Measurements from ENCODE around the gene SMTNL2.
"Not testable (repeated sequence)": the region's sequence is repeated elsewhere in the genome, so short reads cannot be mapped to it uniquely, and the experiment has no call there.

SMTNL2 gene

DNA sequence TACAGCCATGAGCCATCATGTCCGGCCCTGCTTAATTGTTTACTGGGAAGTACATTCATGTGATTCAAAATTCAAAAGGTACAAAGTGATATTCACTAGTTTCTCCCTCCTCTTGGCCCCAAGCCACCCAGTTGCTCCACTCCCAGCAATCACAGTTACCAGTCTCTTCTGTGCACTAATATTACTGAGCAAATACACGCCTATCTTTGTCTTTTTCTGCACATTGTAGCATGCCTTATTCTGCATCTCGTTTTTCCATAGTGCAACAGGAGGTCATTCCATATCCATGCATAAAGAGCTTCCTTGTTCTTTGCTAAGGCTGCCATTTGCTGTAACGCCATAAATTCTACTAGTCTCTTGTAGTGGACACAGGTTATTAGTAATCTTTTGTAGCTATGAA lies 59.3 kb downstream of the SMTNL2 start:
- no peak for DNase-seq (ENCODE audit: insufficient read length)
- TF ChIP-seq TAF1 (IDR thresholded peaks at IDR 0.05; ENCODE audit: borderline replicate concordance, low read depth, low read length) (no peak), POLR2A (IDR thresholded peaks at IDR 0.05; ENCODE audit: low read depth, low read length) (no peak), POLR2AphosphoS5 (IDR thresholded peaks at IDR 0.05; ENCODE audit: low read depth, low read length) (no peak)
- FAIRE-seq: no peak

DNA sequence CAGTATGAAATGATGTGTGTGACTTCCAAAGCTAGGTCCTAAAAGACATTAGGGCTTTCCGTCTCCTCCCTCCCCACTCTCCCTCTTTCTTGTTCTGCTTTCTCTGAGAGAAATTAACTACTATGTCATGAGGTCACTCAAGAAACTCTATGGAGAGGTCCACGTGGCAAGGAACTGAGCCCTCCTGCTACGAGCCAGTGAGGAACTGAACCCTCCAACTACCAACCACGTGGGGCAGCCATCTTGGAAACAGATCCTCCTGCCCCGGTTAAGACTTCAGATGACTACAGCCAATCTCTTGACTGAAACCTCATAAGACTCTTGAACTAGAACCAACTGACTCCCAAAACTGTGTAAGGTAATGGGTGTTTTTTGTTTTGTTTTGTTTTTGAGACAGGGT lies 61.3 kb downstream of the SMTNL2 start:
- DNase-seq (ENCODE audit: insufficient read length): no peak
- TF ChIP-seq POLR2A (IDR thresholded peaks at IDR 0.05; ENCODE audit: low read depth, low read length): no peak
- no peak for FAIRE-seq

DNA sequence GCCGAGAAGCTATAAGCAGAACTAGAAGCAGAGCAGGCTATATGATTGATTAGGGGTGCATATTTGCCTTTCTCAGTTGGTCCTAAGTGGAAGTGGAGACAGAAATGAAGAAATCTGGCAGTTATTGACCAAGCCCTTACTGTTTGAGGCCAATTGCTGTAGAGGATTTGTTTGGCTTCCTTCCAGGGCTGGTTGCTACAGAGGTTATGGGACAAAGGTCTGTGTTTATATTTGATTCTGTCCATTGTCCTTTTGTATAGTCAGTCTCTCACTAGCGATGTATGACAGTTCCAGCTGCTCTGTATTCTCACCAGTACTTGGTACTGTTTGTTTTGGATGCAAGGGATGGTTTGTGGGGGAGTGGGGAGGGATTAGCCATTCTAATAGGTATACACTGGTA lies 64.4 kb downstream of the SMTNL2 start:
- TF ChIP-seq TAF1 (IDR thresholded peaks at IDR 0.05; ENCODE audit: borderline replicate concordance, low read depth, low read length) (no peak), POLR2AphosphoS5 (IDR thresholded peaks at IDR 0.05; ENCODE audit: low read depth, low read length) (no peak), POLR2A (IDR thresholded peaks at IDR 0.05; ENCODE audit: low read depth, low read length) (no peak)
- FAIRE-seq: no peak
- no peak for DNase-seq (ENCODE audit: insufficient read length)

DNA sequence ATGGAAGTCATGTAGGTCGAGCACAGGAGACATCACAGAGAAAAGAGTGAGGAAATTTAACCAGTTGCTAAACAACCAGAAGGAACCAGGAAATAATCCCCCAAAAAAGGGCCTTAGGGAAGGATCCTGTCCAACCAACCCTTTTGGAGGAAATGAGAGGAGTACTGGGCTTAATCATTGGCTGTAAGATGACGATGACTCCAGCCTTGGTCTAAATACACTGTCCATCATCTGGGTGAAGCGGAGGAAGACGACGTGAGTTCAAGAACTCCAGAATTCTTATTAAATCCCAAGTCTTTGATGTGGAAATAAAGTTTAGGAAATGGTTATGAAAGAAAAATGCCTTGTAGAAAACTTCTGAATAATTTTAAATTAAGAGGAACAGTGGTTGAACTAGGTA lies 68.7 kb downstream of the SMTNL2 start:
- FAIRE-seq (no peak), DNase-seq (ENCODE audit: insufficient read length) (no peak)
- TF ChIP-seq POLR2A (IDR thresholded peaks at IDR 0.05; ENCODE audit: low read depth, low read length) (no peak), TAF1 (IDR thresholded peaks at IDR 0.05; ENCODE audit: borderline replicate concordance, low read depth, low read length) (no peak), POLR2AphosphoS5 (IDR thresholded peaks at IDR 0.05; ENCODE audit: low read depth, low read length) (no peak)

DNA sequence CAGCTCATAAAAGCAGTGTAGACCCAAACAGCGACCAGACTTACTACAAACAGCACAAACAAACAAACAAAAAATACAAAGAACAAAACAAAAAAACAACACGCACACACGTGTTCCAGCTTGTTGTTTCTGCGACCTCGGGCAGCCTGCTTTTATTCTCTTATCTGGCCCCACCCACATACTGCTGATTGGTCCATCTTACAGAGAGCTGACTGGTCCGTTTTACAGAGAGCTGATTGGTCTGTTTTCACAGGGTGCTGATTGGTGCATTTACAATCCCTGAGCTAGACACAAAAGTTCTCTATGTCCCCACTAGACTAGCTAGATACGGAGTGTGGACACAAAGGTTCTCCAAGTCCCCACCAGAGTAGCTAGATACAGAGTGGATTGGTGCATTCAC lies 71.6 kb downstream of the SMTNL2 start:
- not testable (repeated sequence) for DNase-seq (ENCODE audit: insufficient read length); FAIRE-seq

- TF ChIP-seq TAF1 (IDR thresholded peaks at IDR 0.05; ENCODE audit: borderline replicate concordance, low read depth, low read length) (no peak), POLR2A (IDR thresholded peaks at IDR 0.05; ENCODE audit: low read depth, low read length) (no peak), POLR2AphosphoS5 (IDR thresholded peaks at IDR 0.05; ENCODE audit: low read depth, low read length) (no peak)
- FAIRE-seq (no peak), DNase-seq (ENCODE audit: insufficient read length) (no peak)
Observed at GRCh38 chr17:4657678-4658077, 73.3 kb downstream of the SMTNL2 start.

Data from GM12892 (cell line).